PC-3 (cell line): Measurements from ENCODE around the gene NME7. TPM values are rescaled to one million over a fixed set of nuclear protein-coding genes. Genes with fewer than 3 reads are reported as not detected.

ENCODE experiments used
- ATAC-seq: fragments of 200-7000 bp; cut with Tn5 transposase; 2 replicates; pipeline ENCODE4 v1.9.1; 2020; ENCODE audit warnings: mild to moderate bottlenecking, moderate library complexity
- BruUV-seq: library from RNA; stranded (reverse); fragments of 400-500 nt; replicated peaks from 2 replicates; lab custom pipeline; 2021; lab: Mats Ljungman, UMichigan
- CTCF ChIA-PET: fragments of 300-600 bp; sonication (Branson Sonifier 250); formaldehyde crosslinking; loops from one replicate; lab custom pipeline; 2022; ENCODE audit warnings: antibody characterized with exemption; lab: Charles Lee
- POLR2A ChIA-PET: fragments of 300-600 bp; sonication (Branson Sonifier 250); formaldehyde crosslinking; loops from one replicate; lab custom pipeline; 2022; ENCODE audit warnings: antibody characterized with exemption; ENCODE audit not compliant: unreplicated experiment; lab: Charles Lee
- DNase-seq: peaks from one replicate; pipeline ENCODE4 v3.0.0-alpha.2; 2015
- H2AFZ ChIP-seq: fragments of 300-600 bp; sonication (generic); 2 replicates; pipeline ENCODE4 v1.6.0; 2016; ENCODE audit warnings: antibody characterized with exemption, low read length
- H3F3A ChIP-seq: fragments of 300-600 bp; sonication (generic); one replicate; pipeline ENCODE4 v1.6.0; 2017; ENCODE audit warnings: antibody characterized with exemption, low read length, control low read depth, mild to moderate bottlenecking; ENCODE audit not compliant: unreplicated experiment
- H3K27ac ChIP-seq: fragments of 300-600 bp; sonication (generic); 2 replicates; pipeline ENCODE4 v1.5.1; 2016; ENCODE audit warnings: mild to moderate bottlenecking, low read length
- H3K27me3 ChIP-seq: fragments of 300-600 bp; sonication (generic); 2 replicates; pipeline ENCODE4 v1.6.1; 2016; ENCODE audit warnings: low read length, mixed read lengths
- H3K36me3 ChIP-seq: fragments of 300-600 bp; sonication (generic); 2 replicates; pipeline ENCODE4 v1.6.1; 2016; ENCODE audit warnings: low read depth, mixed run types, low read length, mixed read lengths
- H3K4me1 ChIP-seq: fragments of 300-600 bp; sonication (generic); 2 replicates; pipeline ENCODE4 v1.5.1; 2016; ENCODE audit warnings: low read length; ENCODE audit not compliant: insufficient read depth
- H3K4me2 ChIP-seq: fragments of 300-600 bp; sonication (generic); 2 replicates; pipeline ENCODE4 v1.6.0; 2016; ENCODE audit warnings: low read length
- H3K4me3 ChIP-seq: fragments of 300-600 bp; sonication (generic); 2 replicates; pipeline ENCODE4 v1.5.1; 2016; ENCODE audit warnings: mild to moderate bottlenecking, low read length, mixed read lengths
- H3K79me2 ChIP-seq: fragments of 300-600 bp; sonication (generic); 2 replicates; pipeline ENCODE4 v1.6.1; 2017; ENCODE audit warnings: low read length, mixed read lengths
- H3K9ac ChIP-seq: fragments of 300-600 bp; sonication (generic); 2 replicates; pipeline ENCODE4 v1.6.0; 2016; ENCODE audit warnings: mild to moderate bottlenecking, low read length
- H3K9me2 ChIP-seq: fragments of 300-600 bp; sonication (generic); replicated peaks from 2 replicates; pipeline ENCODE4 v1.6.1; 2016; ENCODE audit warnings: mixed run types, low read length, mixed read lengths
- H3K9me3 ChIP-seq: fragments of 300-600 bp; sonication (generic); 2 replicates; pipeline ENCODE4 v1.6.1; 2016; ENCODE audit warnings: low read length, mixed read lengths
- H4K20me1 ChIP-seq: fragments of 300-600 bp; sonication (generic); 2 replicates; pipeline ENCODE4 v1.6.1; 2016; ENCODE audit warnings: low read length, mixed read lengths
- EZH2 ChIP-seq: fragments of 300-600 bp; sonication (generic); IDR thresholded peaks from one replicate; pipeline ENCODE4 v1.6.1; 2017; ENCODE audit warnings: antibody characterized with exemption, mild to moderate bottlenecking, low read length; ENCODE audit not compliant: unreplicated experiment
- EZH2phosphoT487 ChIP-seq: fragments of 300-600 bp; sonication (generic); IDR thresholded peaks from 2 replicates; pipeline ENCODE4 v1.6.1; 2018; ENCODE audit warnings: mild to moderate bottlenecking, antibody characterized with exemption, low read length, borderline replicate concordance
- intact Hi-C: fragments of 100-400 bp; cut with micrococcal nuclease; formaldehyde crosslinking; loops from 2 replicates; pipeline ENCODE4 v1.9.0; 2023
- total RNA-seq: library from RNA; depleted of rRNA; stranded (reverse); fragments of >200 nt; gene quantifications from 2 replicates; pipeline ENCODE4 v1.2.3, GENCODE V29; 2014
- TF ChIP-seq, protein P1 (sequence below): fragments of 300-600 bp; sonication (generic); conservative IDR thresholded peaks from 2 replicates; pipeline ENCODE4 v1.5.1; 2017; ENCODE audit warnings: antibody characterized with exemption, low read depth, mild to moderate bottlenecking, low read length

The NME7 gene
- total RNA-seq, 1 experiment from 2014 or later: 18.9 TPM

DNA sequence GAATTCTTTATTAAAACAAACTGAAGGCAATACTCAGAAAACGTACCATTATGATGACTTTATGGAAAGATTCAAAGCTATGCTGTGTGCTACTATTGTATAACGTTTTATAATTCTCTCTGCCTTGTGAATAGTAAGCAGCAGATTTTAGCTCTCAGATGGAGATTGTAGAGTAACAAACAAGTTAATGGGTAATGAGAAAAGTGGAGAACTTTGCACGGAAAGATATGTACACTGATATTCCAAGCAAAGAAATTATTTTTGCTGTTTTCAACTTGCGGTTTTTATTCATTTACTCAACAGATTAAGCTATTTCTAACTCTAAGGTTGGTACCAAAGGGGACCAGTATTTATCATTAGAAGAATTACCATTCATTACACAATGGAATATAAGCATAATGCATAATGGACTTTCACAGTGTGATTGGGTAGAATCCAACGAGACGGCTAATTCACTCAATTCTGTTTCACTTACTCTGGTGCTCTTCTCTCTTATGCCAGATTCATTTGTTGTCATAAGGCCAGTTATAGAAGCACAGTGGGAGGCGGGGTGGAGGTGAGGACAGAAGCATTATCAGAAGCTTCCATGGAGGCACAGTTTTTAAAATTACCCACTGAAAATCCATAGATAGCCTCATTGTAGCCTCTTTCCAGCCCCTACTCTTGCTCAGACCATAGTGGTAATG lies 222.5 kb downstream of the NME7 start:
- no peak for TF ChIP-seq EZH2
- TF ChIP-seq, protein P1, sequence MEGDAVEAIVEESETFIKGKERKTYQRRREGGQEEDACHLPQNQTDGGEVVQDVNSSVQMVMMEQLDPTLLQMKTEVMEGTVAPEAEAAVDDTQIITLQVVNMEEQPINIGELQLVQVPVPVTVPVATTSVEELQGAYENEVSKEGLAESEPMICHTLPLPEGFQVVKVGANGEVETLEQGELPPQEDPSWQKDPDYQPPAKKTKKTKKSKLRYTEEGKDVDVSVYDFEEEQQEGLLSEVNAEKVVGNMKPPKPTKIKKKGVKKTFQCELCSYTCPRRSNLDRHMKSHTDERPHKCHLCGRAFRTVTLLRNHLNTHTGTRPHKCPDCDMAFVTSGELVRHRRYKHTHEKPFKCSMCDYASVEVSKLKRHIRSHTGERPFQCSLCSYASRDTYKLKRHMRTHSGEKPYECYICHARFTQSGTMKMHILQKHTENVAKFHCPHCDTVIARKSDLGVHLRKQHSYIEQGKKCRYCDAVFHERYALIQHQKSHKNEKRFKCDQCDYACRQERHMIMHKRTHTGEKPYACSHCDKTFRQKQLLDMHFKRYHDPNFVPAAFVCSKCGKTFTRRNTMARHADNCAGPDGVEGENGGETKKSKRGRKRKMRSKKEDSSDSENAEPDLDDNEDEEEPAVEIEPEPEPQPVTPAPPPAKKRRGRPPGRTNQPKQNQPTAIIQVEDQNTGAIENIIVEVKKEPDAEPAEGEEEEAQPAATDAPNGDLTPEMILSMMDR: no peak
- DNase-seq (no peak), ATAC-seq (no peak)
- no TSS peak for BruUV-seq
- POLR2A ChIA-PET: no interaction called here
- Histone ChIP-seq H3K9ac (no peak overlapping the region), H2AFZ (no peak overlapping the region), H3K9me2 (no peaks in the 10 kb centered on the region), H3K4me3 (no peak overlapping the region), H3K9me3 (no peaks in the 10 kb centered on the region), H3K4me2 (no peak overlapping the region), H3K79me2 (no peaks in the 10 kb centered on the region), H3F3A (no peaks in the 10 kb centered on the region), H3K36me3 (no peaks in the 10 kb centered on the region), H4K20me1 (no peaks in the 10 kb centered on the region), H3K27ac (no peak overlapping the region), H3K4me1 (peaks cover 4% of the 10 kb centered on the region; the same call in 1 of the 2 replicates), H3K27me3 (no peaks in the 10 kb centered on the region)
- intact Hi-C loops: no loop called here
- CTCF ChIA-PET: no interaction called here

DNA sequence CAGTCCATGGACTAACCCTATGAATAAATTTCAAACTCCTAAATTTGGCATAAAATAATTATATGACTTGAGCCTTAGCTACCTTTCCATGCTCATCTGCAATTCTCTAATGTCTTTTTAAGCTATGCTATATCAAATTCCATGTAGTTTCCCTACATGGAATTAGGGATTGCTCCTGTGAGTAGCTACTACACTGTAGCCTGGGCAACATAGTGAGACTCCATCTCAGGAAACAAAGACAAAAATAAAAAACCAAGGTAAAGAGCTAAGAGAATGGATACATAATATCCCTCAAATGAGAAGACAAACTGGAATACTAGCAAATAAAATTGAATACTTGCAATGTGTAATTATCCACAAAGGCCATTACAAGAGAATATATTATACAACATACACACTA lies 223.6 kb downstream of the NME7 start:
- intact Hi-C loops: no loop called here
- Histone ChIP-seq H3K79me2 (no peaks in the 10 kb centered on the region), H3K9me2 (no peaks in the 10 kb centered on the region), H2AFZ (no peak overlapping the region), H3K27ac (no peak overlapping the region), H3K4me2 (no peak overlapping the region), H3K4me3 (no peak overlapping the region), H3K9ac (no peak overlapping the region), H3K4me1 (peaks cover 4% of the 10 kb centered on the region; the same call in 1 of the 2 replicates), H3K27me3 (no peaks in the 10 kb centered on the region), H3K9me3 (no peaks in the 10 kb centered on the region), H4K20me1 (no peaks in the 10 kb centered on the region), H3F3A (no peaks in the 10 kb centered on the region), H3K36me3 (no peaks in the 10 kb centered on the region)
- CTCF ChIA-PET: interaction anchor here (0.9 kb wide), 1 partner anchor 705 kb away, joined by 4 read pairs; no protein-coding TSS in a partner anchor
- ATAC-seq (no peak), DNase-seq (no peak)
- BruUV-seq: no TSS peak
- TF ChIP-seq EZH2 (no peak), EZH2phosphoT487 (no peak)
- TF ChIP-seq, protein P1: no peak
- POLR2A ChIA-PET: no interaction called here

DNA sequence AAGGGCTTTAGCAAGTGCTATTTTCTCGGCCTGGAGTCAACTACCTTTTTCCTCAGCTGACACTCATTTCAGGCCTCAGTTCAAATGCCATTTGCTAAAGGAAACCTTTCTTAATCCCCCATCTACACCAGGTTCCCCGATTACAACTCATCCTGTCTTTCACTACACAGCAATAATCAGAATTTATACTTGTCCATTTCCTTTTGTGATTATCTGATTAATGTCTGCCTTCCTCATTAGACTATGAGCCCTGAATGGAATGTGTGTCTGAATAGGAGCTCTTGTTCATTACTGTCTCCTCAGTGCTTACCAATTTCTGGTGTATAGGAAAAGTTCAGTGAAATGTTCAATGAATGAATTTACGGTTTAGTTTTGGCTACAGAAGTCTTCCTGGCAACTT lies 224.3 kb downstream of the NME7 start:
- H3K4me2 ChIP-seq: no peak overlapping the region
- intact Hi-C loops: no loop called here
- H3K27me3 ChIP-seq: no peaks in the 10 kb centered on the region
- no peaks in the 10 kb centered on the region for H3K79me2 ChIP-seq
- no peaks in the 10 kb centered on the region for H4K20me1 ChIP-seq
- H3K9me3 ChIP-seq: no peaks in the 10 kb centered on the region
- BruUV-seq: no TSS peak
- no peaks in the 10 kb centered on the region for H3K9me2 ChIP-seq
- H3K27ac ChIP-seq: no peak overlapping the region
- no peak overlapping the region for H3K9ac ChIP-seq
- peaks cover 2% of the 10 kb centered on the region; the same call in 1 of the 2 replicates for H3K4me1 ChIP-seq
- DNase-seq (no peak), ATAC-seq (no peak)
- H3F3A ChIP-seq: no peaks in the 10 kb centered on the region
- H2AFZ ChIP-seq: no peak overlapping the region
- TF ChIP-seq EZH2 (no peak), EZH2phosphoT487 (no peak)
- TF ChIP-seq, protein P1: no peak
- H3K4me3 ChIP-seq: no peak overlapping the region
- no peaks in the 10 kb centered on the region for H3K36me3 ChIP-seq
- POLR2A ChIA-PET: no interaction called here
- CTCF ChIA-PET: interaction anchor here (0.9 kb wide), 1 partner anchor 704 kb away, joined by 4 read pairs; no protein-coding TSS in a partner anchor
